GM21390 (cell line): ENCODE data around the gene XCL1.
"Not testable (repeated sequence)": the region's sequence is repeated elsewhere in the genome, so short reads cannot be mapped to it uniquely, and the experiment has no call there.

Source experiments
- ATAC-seq: cut with Tn5 transposase; IDR thresholded peaks from one replicate; pipeline ENCODE4 v1.9.1; 2021; ENCODE audit not compliant: unreplicated experiment

XCL1 gene

GRCh38 chr1:168567007-168567406 is 9.4 kb upstream of the XCL1 start:
- no peak for ATAC-seq

GRCh38 chr1:168567568-168567967 is 8.8 kb upstream of the XCL1 start:
- ATAC-seq, result no peak

- no peak for ATAC-seq
Measured at GRCh38 chr1:168568346-168568745, 8.1 kb upstream of the XCL1 start.

GRCh38 chr1:168570652-168571051 is 5.8 kb upstream of the XCL1 start:
- no peak for ATAC-seq

DNA sequence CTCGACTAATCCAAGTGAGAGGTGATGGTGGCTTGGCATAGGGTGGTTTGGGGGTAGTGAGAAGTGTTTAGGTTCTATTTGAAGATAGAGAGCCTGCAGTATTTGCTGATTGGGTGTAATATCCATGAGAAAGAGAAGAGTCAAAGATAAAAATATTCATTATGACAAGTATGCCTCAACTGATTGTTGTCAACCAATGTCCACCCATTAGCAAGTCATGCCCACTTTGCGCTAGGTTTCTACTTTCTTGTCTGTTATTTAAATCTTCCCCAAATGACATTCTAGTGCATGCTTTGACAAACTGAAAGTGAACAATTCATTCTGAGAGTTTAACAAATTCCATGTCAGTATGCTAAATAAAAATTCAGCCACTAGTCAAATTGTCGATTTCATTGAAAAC is 3.8 kb upstream of the XCL1 start:
- no peak for ATAC-seq

DNA sequence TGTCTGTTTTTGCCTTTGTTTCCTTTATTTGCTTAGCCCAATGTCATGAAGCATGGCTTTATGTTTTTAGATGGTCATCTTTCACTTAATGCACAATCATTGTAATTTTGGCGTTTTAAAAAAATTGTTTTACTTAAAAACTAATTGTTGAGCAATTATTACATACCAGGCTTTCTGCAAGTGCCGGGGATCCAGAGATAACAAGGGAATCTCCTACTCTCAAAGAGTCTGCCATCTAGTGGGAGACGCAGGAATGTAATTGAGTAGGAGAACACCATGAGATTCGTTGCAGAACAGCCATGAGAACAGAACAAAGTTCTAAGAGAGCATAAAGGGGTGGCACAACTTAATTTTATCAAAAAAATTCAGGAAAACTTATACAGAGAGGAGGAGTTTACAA is 2.2 kb upstream of the XCL1 start:
- ATAC-seq, result not testable (repeated sequence)

DNA sequence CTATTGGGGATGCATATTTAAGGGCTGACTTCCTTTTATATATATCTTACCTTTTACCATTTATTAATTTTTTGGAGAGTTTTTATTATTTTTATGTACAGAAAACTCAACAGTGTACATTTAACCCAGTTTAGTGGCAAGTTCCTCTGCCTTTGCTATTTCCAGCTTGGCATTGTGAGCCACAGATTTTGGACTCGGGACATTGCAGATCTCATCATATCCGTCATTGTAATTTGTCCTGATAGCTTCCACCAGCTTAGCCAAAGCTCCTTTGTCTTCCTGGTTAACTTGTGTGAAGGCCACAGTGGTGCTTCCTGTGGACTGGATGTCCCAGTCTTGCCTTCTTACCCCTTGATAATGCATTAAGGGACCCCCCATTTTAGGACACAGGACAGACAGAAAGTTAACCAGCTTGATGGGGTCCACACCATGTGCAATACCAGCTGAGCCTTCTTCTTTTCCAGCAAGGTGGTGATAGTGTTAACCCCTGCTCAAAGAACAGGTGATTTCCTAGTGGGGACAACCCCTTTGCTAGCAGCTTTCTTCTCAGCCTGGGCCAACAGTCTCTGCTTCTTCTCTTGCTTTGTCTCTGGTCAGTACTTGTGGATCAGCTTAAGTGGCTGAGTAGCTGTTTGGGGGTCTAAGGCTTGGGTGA is 2.3 kb downstream of the XCL1 start:
- not testable (repeated sequence) for ATAC-seq

GRCh38 chr1:168580290-168580689 is 3.9 kb downstream of the XCL1 start:
- ATAC-seq, result not testable (repeated sequence)

GRCh38 chr1:168580991-168581390 is 4.6 kb downstream of the XCL1 start:
- ATAC-seq, result not testable (repeated sequence)

GRCh38 chr1:168581817-168582572 is 5.6 kb downstream of the XCL1 start:
- no peak for ATAC-seq

- ATAC-seq, result no peak
Measured at GRCh38 chr1:168582688-168583336, 6.4 kb downstream of the XCL1 start.

- ATAC-seq, result no peak
Measured at GRCh38 chr1:168583571-168583970, 7.2 kb downstream of the XCL1 start.

GRCh38 chr1:168585191-168585590 is 8.8 kb downstream of the XCL1 start:
- ATAC-seq, result no peak

GRCh38 chr1:168585937-168586336 is 9.5 kb downstream of the XCL1 start:
- ATAC-seq, result no peak

DNA sequence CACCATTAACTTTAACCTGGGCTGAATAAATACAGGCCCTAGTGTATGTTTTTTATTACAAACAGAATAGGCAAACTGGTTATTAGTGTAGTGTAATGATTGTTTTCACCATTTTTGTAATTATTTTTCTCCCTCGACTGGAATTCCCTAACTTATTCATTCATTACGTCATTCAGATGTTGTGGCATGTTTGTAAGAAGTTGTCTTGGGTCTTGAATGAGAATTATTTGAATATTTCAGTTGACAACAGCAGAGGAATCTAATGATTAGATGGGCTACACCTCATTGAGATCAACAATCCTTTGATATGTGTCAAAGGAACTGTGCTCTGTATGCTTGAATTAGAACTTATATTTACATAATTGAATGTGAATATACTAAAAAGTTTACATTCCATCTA is 12.8 kb downstream of the XCL1 start:
- no peak for ATAC-seq

GRCh38 chr1:168591066-168591465 is 14.7 kb downstream of the XCL1 start:
- no peak for ATAC-seq

DNA sequence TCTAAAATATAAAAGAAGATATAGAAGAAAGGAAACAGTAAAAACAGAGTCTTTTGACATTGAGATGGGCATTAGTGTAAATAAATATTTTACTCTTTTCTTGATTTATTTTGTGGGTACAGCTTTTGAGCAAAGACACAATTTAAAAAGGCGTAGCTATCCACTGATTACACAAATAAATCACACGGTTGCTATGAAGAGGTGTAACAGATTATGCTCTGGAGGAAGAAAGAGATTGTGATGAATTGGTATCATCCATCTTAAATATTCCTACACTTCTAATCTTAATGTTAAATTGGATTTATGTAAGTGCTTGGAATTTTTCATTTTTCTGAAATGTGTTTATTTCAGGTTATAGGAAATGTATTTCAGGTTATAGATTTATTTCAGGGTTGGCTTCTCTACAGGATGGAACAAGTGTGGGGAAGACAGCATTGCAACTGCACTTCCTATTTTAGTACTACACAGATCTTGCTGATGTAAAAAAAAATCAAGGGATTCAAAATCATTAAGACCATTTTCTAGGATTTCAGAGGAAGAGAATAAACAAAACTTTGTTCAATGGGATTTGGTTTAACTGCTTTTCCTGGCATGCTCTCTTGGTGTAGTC is 15.3 kb downstream of the XCL1 start:
- no peak for ATAC-seq

GRCh38 chr1:168595403-168595802 is 19.0 kb downstream of the XCL1 start:
- ATAC-seq, result not testable (repeated sequence)

DNA sequence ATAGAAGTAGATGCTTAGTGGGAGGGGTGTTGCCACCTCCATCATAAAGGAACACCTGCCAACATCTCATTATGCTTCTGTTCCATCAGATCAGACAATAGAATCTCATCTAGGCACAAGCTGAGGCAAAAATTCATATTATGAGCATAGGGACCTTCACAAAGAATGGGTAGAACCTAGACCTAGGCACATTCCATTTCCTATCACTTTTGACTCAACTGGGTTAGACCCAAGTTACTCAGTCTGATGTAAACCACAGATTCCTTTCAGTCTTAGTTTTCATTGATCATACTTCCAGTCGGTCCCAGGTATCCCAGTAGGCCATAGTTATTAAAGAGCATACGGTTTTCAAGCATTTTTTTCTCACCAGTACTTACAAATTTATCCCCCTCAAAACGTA is 21.7 kb downstream of the XCL1 start:
- no peak for ATAC-seq

GRCh38 chr1:168598892-168599291 is 22.5 kb downstream of the XCL1 start:
- no peak for ATAC-seq

DNA sequence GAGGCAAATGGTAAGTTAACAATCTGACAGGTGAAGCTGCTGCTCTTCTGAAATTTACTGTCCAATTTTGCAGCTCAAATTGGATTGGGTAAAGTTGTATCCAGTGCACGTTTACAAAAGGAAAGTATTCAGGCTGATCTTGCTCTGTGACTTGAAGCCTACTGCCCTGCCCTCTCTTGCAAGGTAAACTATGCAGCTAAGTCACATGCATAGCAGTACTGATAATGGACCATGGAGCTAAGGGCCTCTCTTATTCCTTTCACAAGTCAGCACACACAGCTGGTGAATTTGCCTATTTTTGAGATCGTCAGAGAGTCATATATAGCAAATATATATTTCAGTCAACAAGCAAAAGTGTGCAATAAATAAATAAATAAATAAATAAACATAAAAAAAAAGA is 23.2 kb downstream of the XCL1 start:
- no peak for ATAC-seq

GRCh38 chr1:168601051-168601450 is 24.6 kb downstream of the XCL1 start:
- no peak for ATAC-seq
